Suprapubic skin (tissue), 3 donors: ENCODE results near the gene DNAH17.

ENCODE experiments used
- CTCF ChIP-seq, 2 donors: fragments of 200-600 bp in 1 of 2; fragments of 450-650 bp in 1 of 2; sonication (generic) in 1 of 2; IDR thresholded peaks; one replicate each; pipeline ENCODE4 v1.5.1; 2016 to 2019; ENCODE audit warnings: antibody characterized with exemption in 2 of 2, mild to moderate bottlenecking in 1 of 2, moderate library complexity in 1 of 2
- EP300 ChIP-seq: sonication (generic); formaldehyde crosslinking; IDR thresholded peaks from one replicate; pipeline ENCODE4 v1.6.1; 2017; ENCODE audit warnings: antibody characterized with exemption
- POLR2A ChIP-seq, 2 donors: fragments of 450-650 bp; IDR thresholded peaks; one replicate each; pipeline ENCODE4 v1.6.1; 2017; ENCODE audit warnings: antibody characterized with exemption in 2 of 2, mild to moderate bottlenecking in 2 of 2, moderate library complexity in 2 of 2

- TF ChIP-seq CTCF (IDR thresholded peaks at IDR 0.05) (no peak), EP300 (no peak), POLR2A (IDR thresholded peaks at IDR 0.05) (no peak)
These were observed 146.1 kb downstream of the DNAH17 start for GRCh38 chr17:78430892-78431691.
